GM20431 (cell line): ENCODE measurements around the gene TGFB3.
"Not testable (repeated sequence)": the region's sequence is repeated elsewhere in the genome, so short reads cannot be mapped to it uniquely, and the experiment has no call there.

Experiments
- in situ Hi-C: fragments of 300-500 bp; cut with MseI, MboI; formaldehyde crosslinking; loops from one replicate; pipeline ENCODE4 v1.15.0; 2020; ENCODE audit warnings: low sequenced_read_pairs; ENCODE audit not compliant: unreplicated experiment

Gene TGFB3

DNA sequence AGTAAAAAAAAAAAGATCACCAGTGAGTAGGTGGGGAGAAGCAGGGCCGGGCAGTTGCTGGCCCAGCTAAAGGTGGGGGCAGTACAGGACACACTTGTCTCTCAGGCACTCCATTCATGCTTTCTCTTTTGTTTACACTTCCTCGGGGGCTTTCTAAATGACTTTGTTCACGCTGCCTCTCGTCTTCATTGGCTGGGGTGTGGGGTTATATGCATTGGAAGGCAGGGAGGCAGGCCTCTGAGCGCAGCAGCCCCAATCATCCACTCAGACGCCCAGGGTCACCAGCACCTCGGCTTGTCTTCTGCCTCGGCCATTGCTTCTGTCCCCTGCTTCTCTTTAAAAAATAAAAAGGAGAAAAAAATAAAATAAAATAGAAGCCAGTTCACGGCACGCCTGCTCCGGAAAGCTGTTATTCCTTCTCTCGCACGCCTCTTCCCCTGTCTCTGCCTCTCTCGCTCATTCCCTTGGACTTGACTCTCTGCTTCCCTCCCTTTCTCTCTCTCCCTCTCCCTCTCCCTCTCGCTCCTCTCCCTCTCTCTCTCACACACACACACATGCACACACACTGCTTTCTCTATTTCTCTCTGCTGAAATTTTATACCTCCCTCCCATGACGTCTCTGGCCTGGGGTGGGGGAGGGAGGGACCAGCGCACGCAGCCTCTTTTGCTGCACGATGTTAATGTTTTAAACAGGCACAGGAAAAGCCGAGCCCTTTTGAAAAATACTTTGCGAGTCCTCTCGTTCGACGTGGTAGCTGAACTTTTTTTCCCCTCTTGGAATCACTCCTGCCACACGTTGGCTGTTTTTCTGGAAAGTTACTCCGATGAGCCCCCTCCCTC is at the start of gene TGFB3:
Gene TGFB3 (minus strand): TSS at position 570 of the 840 bp plus-strand sequence. CDS start 1,102 bp downstream, outside the sequence.
- in situ Hi-C loops, result loop anchor here (10.0 kb wide), 1 partner anchor 267 kb away; no protein-coding TSS in a partner anchor

DNA sequence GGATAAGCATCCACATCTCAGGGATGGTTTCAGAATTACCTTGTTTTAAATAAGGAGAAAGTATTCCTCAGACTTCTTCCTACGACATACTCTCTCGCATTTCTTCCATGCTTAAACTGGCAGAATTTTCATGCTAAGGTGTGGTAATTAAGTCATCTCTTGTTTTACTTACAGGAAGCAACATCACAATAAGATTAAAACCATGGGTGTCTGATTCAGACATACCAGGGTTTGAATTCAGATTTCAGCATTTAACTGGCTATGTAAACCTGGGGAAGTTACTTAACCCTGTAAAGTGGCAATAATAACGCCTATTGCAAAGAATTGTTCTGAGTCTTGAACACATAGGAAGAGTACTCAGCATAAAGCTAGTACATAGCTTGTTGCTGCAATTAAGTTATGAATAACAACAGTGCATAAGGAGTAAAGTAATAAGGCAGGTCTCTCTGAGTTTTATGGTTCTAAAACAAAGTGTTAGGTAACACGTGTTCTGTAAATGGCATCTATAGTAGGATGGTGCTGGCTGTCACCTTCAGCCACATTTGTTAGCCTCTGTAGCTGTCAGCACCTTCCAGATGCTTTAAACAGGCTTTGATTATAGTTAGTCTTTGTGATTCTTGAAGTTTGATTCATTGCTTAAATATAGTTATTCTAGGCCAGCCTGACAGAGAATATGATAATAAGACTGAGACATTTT is 42.6 kb upstream of the TGFB3 start:
- in situ Hi-C loops, result no loop called here

DNA sequence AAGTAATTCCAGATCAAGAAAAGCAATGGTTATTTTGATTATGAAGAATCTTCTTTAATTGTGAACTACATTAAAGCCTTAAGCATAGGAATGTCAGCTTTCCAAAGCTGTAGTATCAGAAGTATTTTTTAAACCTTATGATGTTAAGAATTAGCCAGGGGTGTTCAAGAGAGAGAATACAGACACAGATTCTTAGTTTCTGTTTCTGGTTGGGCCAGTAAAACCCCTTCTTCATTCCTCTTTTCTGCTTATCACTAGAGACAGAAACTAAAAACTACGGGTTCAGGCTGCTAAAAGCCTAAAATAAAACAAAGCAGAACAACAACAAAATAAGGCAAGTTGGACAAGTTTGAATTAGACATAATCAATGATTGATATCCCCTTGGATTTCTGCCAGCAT is 42.0 kb upstream of the TGFB3 start:
- in situ Hi-C loops, result no loop called here

DNA sequence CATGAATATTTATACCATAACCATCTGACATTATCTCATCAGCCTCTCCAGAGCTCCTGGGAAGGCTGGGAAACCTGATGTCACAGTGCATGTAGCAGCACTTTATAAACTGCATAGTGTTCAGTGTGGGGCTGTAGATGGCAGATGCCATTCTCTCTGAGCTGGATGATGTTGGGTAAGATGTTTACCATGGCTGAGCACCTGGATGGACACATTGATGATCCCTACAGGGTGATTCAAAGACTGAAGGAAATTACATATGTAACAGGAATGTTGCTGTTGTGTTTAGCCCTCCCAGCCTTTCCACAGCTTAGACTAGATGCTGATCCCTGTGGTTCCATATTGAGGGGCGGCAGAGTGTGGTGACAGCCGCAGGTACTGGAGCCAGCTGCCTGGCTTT is 41.2 kb upstream of the TGFB3 start:
- in situ Hi-C loops, result no loop called here

DNA sequence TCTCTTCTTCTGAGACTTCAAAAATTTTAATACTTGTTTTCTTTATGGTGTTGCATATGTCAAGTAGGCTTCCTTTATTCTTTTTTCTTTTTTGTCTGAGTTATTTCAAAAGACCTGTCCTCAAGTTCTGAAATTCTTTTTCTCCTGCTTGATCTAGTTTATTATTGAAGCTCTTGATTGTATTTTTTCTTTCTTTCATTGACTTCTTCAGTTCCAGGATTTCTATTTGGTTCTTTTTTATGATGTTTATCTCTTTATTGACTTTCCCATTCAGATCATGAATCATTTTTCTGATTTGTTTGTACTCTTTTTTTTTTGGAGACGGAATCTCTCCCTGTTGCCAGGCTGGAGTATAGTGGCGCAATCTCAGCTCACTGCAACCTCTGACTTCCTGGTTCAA is 37.9 kb upstream of the TGFB3 start:
- in situ Hi-C loops, result no loop called here

DNA sequence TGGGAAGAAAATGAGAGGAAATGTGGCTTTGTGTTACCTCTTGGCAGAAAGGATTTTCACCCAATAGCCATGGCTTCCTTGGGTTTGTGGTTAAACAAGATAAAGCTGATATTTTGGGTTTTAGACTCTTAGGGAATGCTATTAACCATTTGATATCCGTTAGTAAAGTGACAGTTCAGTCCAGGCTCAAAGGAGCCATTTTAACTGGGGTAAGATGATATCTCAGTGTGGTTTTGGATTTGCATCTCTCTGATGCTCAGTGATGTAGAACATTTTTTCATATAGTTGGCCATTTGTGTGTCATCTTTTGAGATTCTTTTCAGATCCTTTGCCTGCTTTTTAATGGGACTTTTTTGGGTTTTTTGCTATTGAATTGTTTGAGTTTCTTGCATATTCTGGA is 33.9 kb upstream of the TGFB3 start:
- in situ Hi-C loops, result no loop called here

DNA sequence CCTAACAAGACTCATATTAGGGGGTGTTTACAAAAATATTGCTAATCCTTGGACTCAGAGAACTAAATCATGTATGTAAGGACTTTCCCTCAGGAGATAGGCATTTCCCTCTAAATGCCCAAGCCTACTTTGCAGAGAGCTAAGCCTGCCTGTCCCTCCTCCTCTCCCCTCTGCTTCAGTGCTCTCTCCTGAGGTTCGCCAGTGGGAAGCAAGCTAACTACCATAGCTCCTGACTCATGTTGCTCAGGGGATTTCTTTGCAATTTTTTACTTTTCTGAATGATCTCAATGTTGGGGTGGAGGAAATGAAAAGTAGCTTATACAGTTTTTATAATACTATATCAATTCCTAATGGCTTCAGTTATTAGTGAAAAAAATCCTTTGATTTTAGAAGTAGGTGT is 33.4 kb upstream of the TGFB3 start:
- in situ Hi-C loops, result no loop called here

DNA sequence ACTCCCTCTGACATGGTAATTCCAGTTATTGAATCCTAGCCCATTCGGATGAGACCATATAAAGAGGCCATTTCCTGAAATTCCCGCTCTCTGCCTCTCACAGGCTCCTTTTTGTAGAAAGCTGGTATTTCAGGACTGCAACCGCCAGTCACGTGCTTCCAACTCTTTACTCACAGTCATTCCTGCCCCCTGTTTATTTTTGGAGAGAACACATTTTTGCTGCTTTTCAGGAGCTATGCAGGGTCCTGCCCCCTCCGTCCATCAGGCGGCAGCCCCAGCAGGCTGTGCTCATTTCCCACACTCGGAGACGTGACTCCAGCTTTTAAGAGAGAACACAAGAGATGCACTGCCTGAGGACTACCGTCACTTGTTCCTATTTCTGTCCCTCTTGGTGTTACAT is 30.6 kb upstream of the TGFB3 start:
- in situ Hi-C loops, result no loop called here

DNA sequence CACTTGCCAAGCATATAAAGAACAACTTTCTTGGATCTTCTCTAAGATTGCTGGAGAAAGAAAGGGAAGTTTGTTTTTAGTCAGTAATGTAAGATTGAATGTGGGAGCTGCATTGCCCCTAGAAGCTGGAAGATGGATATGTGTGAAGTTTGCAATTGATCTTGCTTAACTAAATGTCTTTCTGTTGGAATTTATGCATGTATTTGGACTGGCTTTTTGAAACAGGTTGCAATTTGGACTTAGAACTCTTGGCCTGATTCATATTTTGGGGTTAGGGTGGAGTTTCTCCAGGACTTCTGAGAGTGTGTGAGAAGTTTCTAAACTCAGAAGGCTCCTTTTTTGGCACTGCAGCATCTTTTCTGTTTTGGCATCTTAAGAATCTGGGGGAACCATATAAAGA is 30.1 kb upstream of the TGFB3 start:
- in situ Hi-C loops, result no loop called here

DNA sequence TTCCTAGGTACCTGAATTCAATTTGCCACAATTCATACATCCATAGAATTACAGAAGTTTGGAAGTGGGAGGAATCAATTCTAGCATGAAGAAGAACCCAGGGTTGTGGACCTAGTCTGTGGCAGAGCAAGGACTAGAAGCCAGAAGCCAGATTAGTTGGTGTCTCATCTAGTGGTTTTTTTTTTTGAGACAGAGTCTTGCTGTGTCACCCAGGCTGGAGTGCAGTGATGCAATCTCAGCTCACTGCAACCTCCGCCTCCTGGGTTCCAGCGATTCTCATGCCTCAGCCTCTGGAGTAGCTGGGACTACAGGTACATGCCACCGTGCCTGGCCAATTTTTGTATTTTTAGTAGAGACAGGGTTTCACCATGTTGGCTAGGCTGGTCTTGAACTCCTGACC is 27.8 kb upstream of the TGFB3 start:
- in situ Hi-C loops, result not testable (repeated sequence)

DNA sequence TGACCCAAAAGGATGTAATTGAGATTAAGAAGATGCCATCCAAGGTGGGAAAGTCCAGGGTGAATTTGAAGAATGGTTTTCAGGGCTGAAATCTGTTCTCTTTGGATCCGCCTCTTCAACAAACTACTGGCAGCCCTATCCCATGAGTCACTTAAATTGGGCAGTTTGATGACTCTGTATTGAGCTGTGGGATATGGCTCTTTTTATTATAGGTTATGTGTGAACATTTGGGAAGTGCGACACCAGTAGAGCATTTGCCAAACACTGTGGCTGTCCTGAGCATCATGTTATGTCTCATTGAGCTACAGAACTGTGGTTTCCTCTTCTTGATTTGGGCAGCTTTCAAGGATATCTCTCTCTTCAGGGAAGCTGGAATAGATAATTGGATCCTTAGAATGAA is 26.1 kb upstream of the TGFB3 start:
- in situ Hi-C loops, result no loop called here

DNA sequence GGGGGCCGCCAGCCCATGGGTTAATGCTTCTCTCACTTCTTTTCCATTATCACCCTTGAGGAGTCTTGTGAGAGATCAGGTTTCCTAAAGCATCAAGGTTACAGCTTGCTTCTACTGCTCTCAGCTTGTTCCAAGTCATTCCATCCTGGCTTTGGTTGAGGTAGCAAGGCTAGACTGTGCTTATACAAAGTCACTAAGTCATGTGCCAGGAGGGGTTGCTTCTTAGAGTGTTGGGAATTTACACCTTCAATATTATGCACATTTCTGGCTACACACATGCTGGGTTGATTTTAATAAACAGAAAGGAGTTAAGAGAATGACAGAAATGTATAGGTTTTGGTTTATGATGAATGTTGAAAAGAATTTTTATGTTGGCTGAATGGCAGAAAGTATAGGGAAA is 25.6 kb upstream of the TGFB3 start:
- in situ Hi-C loops, result no loop called here

DNA sequence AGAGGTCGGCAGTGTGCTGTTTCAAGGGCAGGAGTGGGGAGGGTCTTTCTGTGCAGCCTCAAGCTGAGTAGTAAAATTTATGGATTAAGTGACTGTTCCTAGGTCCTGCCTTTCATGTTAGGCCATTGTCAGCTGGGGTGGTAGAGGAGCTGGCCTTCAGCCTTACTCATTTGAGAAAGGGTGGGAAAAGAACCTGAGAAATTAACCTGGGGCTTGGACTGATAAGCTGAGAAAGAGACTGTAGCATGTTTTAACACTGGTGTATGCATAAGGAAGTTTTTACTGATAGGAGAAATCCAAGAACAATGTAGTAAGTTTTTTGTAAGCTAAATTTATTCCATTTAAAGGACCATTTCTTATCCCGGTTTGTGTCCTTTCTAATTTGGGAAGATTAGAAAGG is 24.5 kb upstream of the TGFB3 start:
- in situ Hi-C loops, result no loop called here

DNA sequence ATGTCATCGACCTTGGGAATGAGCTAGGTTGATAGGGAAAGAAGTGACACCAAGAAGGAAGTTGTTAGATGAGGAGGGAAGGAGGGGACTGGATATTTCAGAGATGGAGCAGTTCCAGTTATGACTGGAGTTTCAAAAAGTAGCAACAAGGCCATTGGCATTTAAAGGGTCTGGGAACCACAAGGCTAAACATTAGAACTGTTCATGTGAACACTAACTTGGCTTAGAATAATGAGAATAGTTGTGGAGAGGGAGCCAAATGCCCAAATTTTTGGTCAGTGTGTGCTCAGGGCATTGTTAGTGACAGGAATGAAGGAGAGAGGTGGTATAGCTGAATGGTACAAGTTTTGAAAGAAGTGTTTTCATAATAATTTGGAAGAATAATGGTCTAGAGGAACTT is 20.6 kb upstream of the TGFB3 start:
- in situ Hi-C loops, result no loop called here

DNA sequence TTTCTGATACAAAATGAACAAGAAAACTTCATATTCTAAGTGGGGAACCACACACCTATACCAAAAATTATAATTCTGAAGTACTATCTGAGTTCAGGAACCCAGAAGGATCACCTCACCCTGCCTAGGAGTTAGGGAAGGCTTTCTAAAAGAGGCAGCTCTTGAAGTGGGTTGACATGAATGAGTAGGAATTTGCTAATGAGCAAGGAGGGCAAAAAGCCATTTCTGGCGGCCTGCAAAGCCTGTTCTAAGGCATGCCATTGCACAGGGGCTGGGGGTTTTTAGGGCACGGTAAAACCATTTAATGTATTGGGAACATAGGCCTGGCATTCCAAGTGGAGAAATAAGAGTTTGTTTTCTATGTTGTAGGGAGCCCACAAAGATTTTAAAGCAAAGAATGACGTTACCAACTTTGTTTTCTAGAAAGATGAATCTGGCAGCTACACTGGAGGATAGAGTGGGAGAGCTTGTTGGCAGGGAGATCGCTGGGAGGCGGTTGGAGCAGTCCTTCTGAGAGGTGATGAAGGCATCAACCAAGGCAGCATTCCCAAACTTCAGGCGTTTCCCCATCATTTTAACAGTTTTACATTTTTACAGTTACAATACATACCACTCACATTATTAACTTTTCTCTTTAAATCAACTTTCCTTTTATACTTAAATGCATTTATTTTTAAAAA is 17.9 kb upstream of the TGFB3 start:
- in situ Hi-C loops, result no loop called here

DNA sequence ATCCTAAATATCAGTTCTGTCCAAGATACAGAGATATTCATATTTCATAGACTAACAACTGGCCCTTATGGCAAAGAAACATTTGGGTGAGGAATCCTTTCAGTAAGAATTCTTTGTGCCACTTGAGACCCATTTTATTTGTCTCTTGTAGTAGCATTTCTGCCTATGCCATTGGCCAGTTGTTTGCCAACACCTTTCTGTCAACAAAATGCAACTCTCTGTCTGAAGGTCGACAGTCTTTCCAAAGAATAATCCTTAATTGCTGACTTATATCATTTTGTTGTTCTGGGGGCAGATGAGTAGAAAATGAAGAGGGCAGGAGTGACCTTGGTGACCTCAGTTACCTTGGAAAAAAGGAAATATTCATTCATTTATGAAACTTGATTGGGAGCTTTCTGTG is 14.7 kb upstream of the TGFB3 start:
- in situ Hi-C loops, result no loop called here

DNA sequence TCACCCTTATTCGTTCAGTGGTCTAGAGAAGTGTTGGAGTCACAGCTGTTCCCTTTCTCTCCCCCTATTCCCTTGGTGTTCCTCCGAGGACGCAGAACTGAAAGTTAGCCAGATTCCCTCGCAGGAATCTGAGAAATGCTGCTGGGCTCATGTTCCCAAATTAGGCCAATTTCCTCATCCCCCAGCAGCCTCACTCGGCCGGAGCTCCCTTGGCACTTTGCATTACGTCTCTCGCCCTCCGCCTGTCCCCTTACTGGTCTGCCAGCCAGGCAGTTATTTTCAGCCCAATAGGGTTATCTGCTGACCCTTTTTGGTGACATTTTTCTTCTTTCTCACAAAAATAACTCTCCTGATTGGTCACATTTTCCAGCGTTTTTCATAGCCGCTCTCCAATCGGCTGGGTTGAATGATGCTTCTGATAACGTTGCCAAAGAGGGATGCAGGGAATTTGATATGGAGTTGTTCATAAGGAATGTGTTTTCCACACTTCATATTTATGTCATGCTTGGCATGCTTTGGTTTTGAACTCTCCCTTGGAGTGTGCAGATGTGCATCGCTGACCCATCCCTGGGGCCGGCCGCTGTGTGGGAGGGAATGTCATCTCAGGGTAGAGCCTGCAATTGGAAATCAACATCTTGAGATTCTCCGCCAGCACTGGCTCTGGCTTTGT is 13.7 kb upstream of the TGFB3 start:
- in situ Hi-C loops, result no loop called here

DNA sequence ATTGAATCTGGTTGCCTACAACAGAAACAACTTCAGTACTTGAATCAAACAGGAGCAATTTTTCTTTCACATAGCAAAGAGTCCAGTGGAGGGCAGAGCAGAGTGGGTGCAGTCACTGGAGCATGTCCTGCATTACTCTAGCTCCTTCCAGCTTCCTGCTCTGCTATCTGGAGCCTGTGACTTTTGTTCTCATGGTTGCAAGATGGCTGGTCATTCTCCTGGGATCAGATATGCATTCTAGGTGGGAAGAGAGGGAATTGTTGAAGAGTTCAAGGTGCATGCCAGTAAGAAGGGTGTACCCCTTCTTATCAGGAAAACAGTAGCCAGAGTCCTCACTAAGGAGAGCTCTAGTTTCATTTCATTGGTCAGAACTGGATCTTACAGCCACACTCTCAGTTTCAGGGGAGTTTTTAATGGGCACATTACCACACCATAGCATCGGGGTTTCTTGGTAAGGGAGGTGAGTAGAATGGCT is 11.8 kb upstream of the TGFB3 start:
- in situ Hi-C loops, result no loop called here

DNA sequence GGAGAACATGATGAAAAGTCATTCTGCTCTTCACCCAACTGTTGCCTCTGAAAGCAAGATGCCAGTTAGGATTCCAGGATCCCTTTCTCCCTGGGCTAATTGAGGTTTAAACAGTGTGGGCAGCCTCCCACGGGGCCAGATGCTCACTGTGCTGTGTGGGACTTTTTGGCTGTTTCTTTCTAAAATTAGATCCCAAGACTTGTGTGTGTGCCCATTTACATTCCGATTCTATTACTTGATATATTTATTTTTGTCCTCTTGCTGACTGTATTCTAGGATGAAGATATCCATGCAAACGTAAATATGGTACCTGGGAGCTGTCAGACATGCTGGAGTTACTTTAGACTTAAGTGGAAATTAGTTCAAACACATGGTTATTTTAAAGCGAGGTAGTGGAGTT is 10.0 kb upstream of the TGFB3 start:
- in situ Hi-C loops, result no loop called here

DNA sequence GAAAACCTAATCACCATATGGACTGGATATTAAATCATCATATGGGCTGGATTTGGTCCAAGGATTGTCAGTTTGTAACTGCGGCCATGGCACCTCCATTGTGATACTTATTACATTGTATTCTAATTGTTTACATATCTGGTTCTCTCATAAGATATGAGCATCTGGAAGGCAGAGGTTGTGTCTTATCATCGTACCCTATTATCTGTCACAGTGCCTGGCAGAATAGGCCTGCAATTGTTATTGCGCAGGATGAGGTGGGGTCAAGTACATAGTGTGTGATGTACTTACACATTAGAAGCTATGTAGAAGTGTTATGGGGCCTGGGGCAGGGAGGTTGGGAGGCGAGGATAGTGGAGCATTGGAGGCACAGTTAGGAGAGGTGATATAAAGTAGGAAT is 8.5 kb upstream of the TGFB3 start:
- in situ Hi-C loops, result no loop called here
